HPDE6-E6E7 (cell line): ENCODE data around the gene POLR2L.

Experiments
- DNase-seq: peaks from one replicate; pipeline ENCODE4 v3.0.0; 2011; ENCODE audit warnings: missing footprints; ENCODE audit errors: extremely low spot score

POLR2L gene

GRCh38 chr11:854601-855329, 12.4 kb upstream of the POLR2L start:
- no peak for DNase-seq

GRCh38 chr11:853682-854448, 11.5 kb upstream of the POLR2L start:
- DNase-seq = no peak

GRCh38 chr11:852762-853161, 10.4 kb upstream of the POLR2L start:
- no peak for DNase-seq

- DNase-seq = no peak
These were observed 8.7 kb upstream of the POLR2L start for GRCh38 chr11:850775-851763.

- DNase-seq = no peak
These were observed 7.8 kb upstream of the POLR2L start for GRCh38 chr11:849951-850774.

GRCh38 chr11:849104-849824, 6.9 kb upstream of the POLR2L start:
- no peak for DNase-seq

GRCh38 chr11:848380-848931, 6.1 kb upstream of the POLR2L start:
- no peak for DNase-seq

GRCh38 chr11:847876-848275, 5.5 kb upstream of the POLR2L start:
- DNase-seq = no peak

- no peak for DNase-seq
These were observed 4.3 kb upstream of the POLR2L start for GRCh38 chr11:846496-847098.

- DNase-seq = no peak
These were observed 3.7 kb upstream of the POLR2L start for GRCh38 chr11:845872-846495.

GRCh38 chr11:844693-845644, 2.6 kb upstream of the POLR2L start:
- no peak for DNase-seq

- DNase-seq = no peak
These were observed 1.7 kb upstream of the POLR2L start for GRCh38 chr11:843818-844692.

- no peak for DNase-seq
These were observed 881 bp upstream of the POLR2L start for GRCh38 chr11:843086-843734.

- no peak for DNase-seq
These were observed 354 bp downstream of the POLR2L start for GRCh38 chr11:841981-842369.

GRCh38 chr11:839875-840617, 2.3 kb downstream of the POLR2L start:
- DNase-seq = no peak

- no peak for DNase-seq
These were observed 3.1 kb downstream of the POLR2L start for GRCh38 chr11:839280-839623.
